H1 (cell line): ENCODE data around the gene IST1. TPM values are rescaled to one million over a fixed set of nuclear protein-coding genes. Genes with fewer than 3 reads are reported as not detected.

Experiments
- CTCF ChIA-PET: fragments of 300-600 bp; sonication (Branson Sonifier 250); formaldehyde crosslinking; loops from one replicate; lab custom pipeline; 2021; ENCODE audit not compliant: partially characterized antibody; lab: Charles Lee
- POLR2A ChIA-PET: fragments of 300-600 bp; sonication (Branson Sonifier 250); formaldehyde crosslinking; loops from one replicate; lab custom pipeline; 2021; ENCODE audit warnings: inconsistent platforms; ENCODE audit not compliant: partially characterized antibody; lab: Charles Lee
- DNase-seq, 2 experiments: peaks; one replicate each; pipeline versions ENCODE4 v3.0.0 to v3.0.0-alpha.2; 2010 to 2022; ENCODE audit warnings: low spot score in 2 of 2, low read depth in 1 of 2, mixed read lengths in 1 of 2
- FAIRE-seq: peaks from 2 replicates; lab custom pipeline; 2011; peaks lifted over from hg19 to GRCh38; lab: Jason Lieb, UNC
- H2AFZ ChIP-seq: 2 replicates; pipeline ENCODE4 v1.8.1; 2012; ENCODE audit warnings: low read length, inconsistent platforms
- H2AK5ac ChIP-seq: 2 replicates; pipeline ENCODE4 v1.6.1; 2013; ENCODE audit warnings: low read depth, low read length
- H2BK120ac ChIP-seq: replicated peaks from 2 replicates; pipeline ENCODE3; 2013; ENCODE audit warnings: low read depth, low read length, inconsistent platforms
- H2BK12ac ChIP-seq: 2 replicates; pipeline ENCODE4 v1.6.1; 2013; ENCODE audit warnings: low read depth, low read length
- H2BK15ac ChIP-seq: 2 replicates; pipeline ENCODE4 v1.6.1; 2013; ENCODE audit warnings: low read length
- H2BK20ac ChIP-seq: 2 replicates; pipeline ENCODE4 v1.6.1; 2013; ENCODE audit warnings: low read length
- H2BK5ac ChIP-seq: 2 replicates; pipeline ENCODE4 v1.6.1; 2013; ENCODE audit warnings: low read depth, low read length
- H3K14ac ChIP-seq: 2 replicates; pipeline ENCODE4 v1.6.1; 2013; ENCODE audit warnings: inconsistent platforms; ENCODE audit not compliant: insufficient read length
- H3K18ac ChIP-seq: 2 replicates; pipeline ENCODE4 v1.6.1; 2013; ENCODE audit warnings: low read length; ENCODE audit errors: extremely low read depth
- H3K23ac ChIP-seq: 2 replicates; pipeline ENCODE4 v1.6.1; 2013; ENCODE audit warnings: inconsistent platforms; ENCODE audit not compliant: insufficient read length
- H3K23me2 ChIP-seq: 2 replicates; pipeline ENCODE4 v1.6.1; 2013; ENCODE audit warnings: low read depth, low read length
- H3K27ac ChIP-seq: 2 replicates; pipeline ENCODE4 v1.6.1; 2011; ENCODE audit warnings: low read depth, low read length, inconsistent platforms
- H3K27me3 ChIP-seq, 4 experiments: replicated peaks in 1 of 4; 1 replicate in 1 of 4; 2 replicates in 3 of 4; pipeline versions ENCODE4 v1.6.1 to v1.8.1; 2011 to 2013; ENCODE audit warnings: low read length in 3 of 4, mild to moderate bottlenecking in 3 of 4, inconsistent platforms in 2 of 4, mixed read lengths in 2 of 4, moderate library complexity in 1 of 4; ENCODE audit not compliant: control insufficient read depth in 3 of 4, insufficient read depth in 3 of 4; ENCODE audit errors: extremely low read depth in 1 of 4
- H3K36me3 ChIP-seq, 4 experiments: 2 replicates each; pipeline versions ENCODE4 v1.6.1 to v1.8.1; 2011 to 2013; ENCODE audit warnings: mild to moderate bottlenecking in 4 of 4, low read length in 3 of 4, moderate library complexity in 2 of 4, control low read depth in 1 of 4, inconsistent platforms in 1 of 4; ENCODE audit not compliant: insufficient read depth in 4 of 4, control insufficient read depth in 2 of 4
- H3K4ac ChIP-seq: replicated peaks from 2 replicates; pipeline ENCODE3; 2013; ENCODE audit warnings: low read length, low read depth, mixed read lengths, inconsistent platforms; ENCODE audit not compliant: insufficient read length
- H3K4me1 ChIP-seq, 4 experiments: replicated peaks in 1 of 4; 1 replicate in 1 of 4; 2 replicates in 3 of 4; pipeline versions ENCODE4 v1.6.1 to v1.8.1; 2011 to 2013; ENCODE audit warnings: low read length in 3 of 4, inconsistent platforms in 2 of 4, mixed read lengths in 1 of 4; ENCODE audit not compliant: insufficient read depth in 4 of 4, control insufficient read depth in 3 of 4
- H3K4me2 ChIP-seq, 2 experiments: 2 replicates each; pipeline versions ENCODE4 v1.6.1 to v1.8.1; 2011 to 2013; ENCODE audit warnings: low read depth in 2 of 2, low read length in 2 of 2, control low read depth in 1 of 2, inconsistent platforms in 1 of 2, mild to moderate bottlenecking in 1 of 2; ENCODE audit not compliant: insufficient read depth in 1 of 2
- H3K4me3 ChIP-seq, 4 experiments: fragments of 200-600, 300-600 bp in 1 of 4; sonication (generic), shearing (Covaris generic), sonication (Bioruptor Twin) in 1 of 4; 2 replicates each; pipeline versions ENCODE4 v1.5.1 to v1.8.1; 2011 to 2016; ENCODE audit warnings: low read length in 4 of 4, low read depth in 3 of 4, control low read depth in 2 of 4, inconsistent platforms in 2 of 4, mild to moderate bottlenecking in 2 of 4, mixed read lengths in 1 of 4, moderate library complexity in 1 of 4; ENCODE audit not compliant: insufficient read depth in 2 of 4; ENCODE audit errors: extremely low read depth in 1 of 4
- H3K56ac ChIP-seq: replicated peaks from 2 replicates; pipeline ENCODE3; 2013; ENCODE audit warnings: low read depth, mild to moderate bottlenecking, mixed read lengths, low read length, inconsistent platforms; ENCODE audit not compliant: insufficient read length
- H3K79me1 ChIP-seq: 2 replicates; pipeline ENCODE4 v1.6.1; 2013; ENCODE audit warnings: low read depth, low read length, control low read depth
- H3K79me2 ChIP-seq, 2 experiments: 2 replicates each; pipeline versions ENCODE4 v1.6.1 to v1.8.1; 2012 to 2013; ENCODE audit warnings: low read length in 2 of 2, mild to moderate bottlenecking in 2 of 2, inconsistent platforms in 1 of 2; ENCODE audit not compliant: insufficient read depth in 2 of 2, control insufficient read depth in 1 of 2
- H3K9ac ChIP-seq, 4 experiments: replicated peaks in 1 of 4; 1 replicate in 1 of 4; 2 replicates in 3 of 4; pipeline versions ENCODE4 v1.6.1 to v1.8.1; 2011 to 2013; ENCODE audit warnings: low read depth in 3 of 4, low read length in 3 of 4, control low read depth in 2 of 4, mild to moderate bottlenecking in 2 of 4, moderate library complexity in 2 of 4, inconsistent platforms in 1 of 4; ENCODE audit errors: extremely low read depth in 1 of 4
- H3K9me3 ChIP-seq, 2 experiments: 2 replicates each; pipeline versions ENCODE4 v1.6.1 to v1.8.1; 2012 to 2013; ENCODE audit warnings: mild to moderate bottlenecking in 2 of 2, moderate library complexity in 2 of 2, control low read depth in 1 of 2, inconsistent platforms in 1 of 2, low read depth in 1 of 2, low read length in 1 of 2, mixed read lengths in 1 of 2; ENCODE audit not compliant: insufficient read depth in 2 of 2
- H4K20me1 ChIP-seq, 2 experiments: replicated peaks in 1 of 2; 2 replicates each; pipeline versions ENCODE3 to v1.8.1; 2011 to 2013; ENCODE audit warnings: inconsistent platforms in 2 of 2, low read length in 2 of 2, mild to moderate bottlenecking in 1 of 2; ENCODE audit not compliant: insufficient read depth in 2 of 2, control insufficient read depth in 1 of 2
- H4K5ac ChIP-seq: 2 replicates; pipeline ENCODE4 v1.6.1; 2013; ENCODE audit warnings: low read length, low read depth, mixed read lengths, inconsistent platforms; ENCODE audit not compliant: insufficient read length
- H4K8ac ChIP-seq: 2 replicates; pipeline ENCODE4 v1.8.0; 2013; ENCODE audit warnings: mild to moderate bottlenecking, moderate library complexity, low read length, inconsistent platforms; ENCODE audit not compliant: insufficient read depth; ENCODE audit errors: extremely low read depth
- H4K91ac ChIP-seq: replicated peaks from 2 replicates; pipeline ENCODE3; 2013; ENCODE audit warnings: low read length, mixed read lengths, inconsistent platforms; ENCODE audit not compliant: insufficient read length
- KDM1A ChIP-seq: fragments of 200-600, 300-600 bp; sonication (generic); IDR thresholded peaks from 2 replicates; pipeline ENCODE4 v1.7.1; 2016; ENCODE audit warnings: mild to moderate bottlenecking, low read length, borderline replicate concordance
- TBP ChIP-seq: IDR thresholded peaks from 2 replicates; pipeline ENCODE4 v1.6.1; 2011; ENCODE audit warnings: low read depth, low read length, improper control_type of control experiment
- WGBS, 2 experiments: shearing (Covaris generic) in 1 of 2; methylation state at CpG; one replicate each; pipeline versions ENCODE4 v1.1.6 to v1.1.7; 2013 to 2015; ENCODE audit warnings: low lambda C conversion rate in 2 of 2, mixed read lengths in 2 of 2, inconsistent platforms in 1 of 2, low coverage in 1 of 2, missing lambda C conversion rate in 1 of 2; ENCODE audit not compliant: insufficient replicate concordance in 2 of 2, insufficient coverage in 1 of 2, insufficient read length in 1 of 2; ENCODE audit errors: extremely low coverage in 1 of 2, missing lambda C conversion rate in 1 of 2; 5-methylcytosine and 5-hydroxymethylcytosine counted together
- polyA plus RNA-seq, 7 experiments: library from polyadenylated mRNA; depleted of rRNA in 3 of 7; stranded (reverse) in 5 of 7; unstranded in 2 of 7; fragments of >200 nt in 5 of 7; fragments of 200-250 nt in 2 of 7; gene quantifications; 1 replicate in 5 of 7; 2 replicates in 1 of 7; 4 replicates in 1 of 7; pipeline versions ENCODE4 v1.2.1 to v1.2.3, GENCODE V29; 2011 to 2013; ENCODE audit warnings: missing spikeins in 2 of 7, mixed read lengths in 2 of 7
- total RNA-seq: library from RNA; stranded (reverse); fragmentation: NEBNext Ultra II Directional; extraction: Animal tissue kit (Norgen Biotek cat#: 25700); gene quantifications from 2 replicates; pipeline ENCODE4 v1.2.1, GENCODE V29; 2021

Gene IST1
- total and polyA plus RNA-seq, 2 of the 8 experiments (the other 6 are each of a cell fraction or from before 2014, with no cell fraction given) = 190 to 248 TPM

- CTCF ChIA-PET = interaction anchor here (0.7 to 1.4 kb wide), 7 partner anchors 9 to 33 kb away, joined by 3 to 7 read pairs (median 3); partner anchors contain the start of gene ZNF821
Observed at GRCh38 chr16:71902656-71903365, 7.5 kb downstream of the IST1 start.

More at GRCh38 chr16:71902656-71903365, 7.5 kb downstream of the IST1 start:
- Histone ChIP-seq H2AK5ac (no peak overlapping the region), H3K4me1 (no peaks in the 10 kb centered on the region; a peak in 1 of 7 replicates), H2BK120ac (no peak overlapping the region), H3K27ac (no peak overlapping the region), H3K9me3 (no peaks in the 10 kb centered on the region), H3K79me2 (peaks cover 66 to 100% of the 10 kb centered on the region in 2 experiments), H2BK20ac (no peak overlapping the region), H3K27me3 (no peaks in the 10 kb centered on the region), H3K23ac (no peak overlapping the region), H2BK12ac (no peak overlapping the region), H3K4ac (no peak overlapping the region), H4K5ac (no peak overlapping the region), H2BK15ac (no peak overlapping the region), H2BK5ac (no peak overlapping the region), H3K79me1 (no peaks in the 10 kb centered on the region), H3K4me2 (no peak overlapping the region), H4K20me1 (peaks cover 28 to 34% of the 10 kb centered on the region in 2 experiments), H4K91ac (no peak overlapping the region), H4K8ac (no peak overlapping the region), H3K56ac (no peak overlapping the region), H3K36me3 (peaks cover 0 to 3% (median 0%) of the 10 kb centered on the region in 4 experiments; a peak in 2 of 8 replicates), H2AFZ (no peak overlapping the region), H3K4me3 (no peak overlapping the region), H3K9ac (no peak overlapping the region), H3K18ac (no peak overlapping the region), H3K23me2 (no peaks in the 10 kb centered on the region), H3K14ac (no peak overlapping the region)
- FAIRE-seq = no peak
- no peak for DNase-seq
- WGBS, 2 experiments = 87 to 100% methylated on average over 2 to 5 of the region's 5 CpGs
- POLR2A ChIA-PET = interaction anchor here (0.9 to 2.7 kb wide), 7 partner anchors 8 to 96 kb away, joined by 3 to 11 read pairs (median 4); partner anchors contain the start of genes IST1 and ZNF821
- TF ChIP-seq KDM1A = 0 out of 2 replicates have a peak, but pooled peaks have one; percentile 42
- no peak for TF ChIP-seq TBP
